Activated CD4-positive, alpha-beta T cell treated with anti-CD3 and anti-CD28 coated beads, Interleukin-10, Interleukin-2, amounts not matched to agents 100 ng/mL and 50 ng/mL, durations not matched to agents 16 hours and 8 hours (primary cell): Measurements from ENCODE around the gene SLC7A9.
"Not testable (repeated sequence)": the region's sequence is repeated elsewhere in the genome, so short reads cannot be mapped to it uniquely, and the experiment has no call there.

Source experiments
- DNase-seq: peaks from one replicate; pipeline ENCODE4 v3.0.0-alpha.2; 2020

Gene SLC7A9

DNA sequence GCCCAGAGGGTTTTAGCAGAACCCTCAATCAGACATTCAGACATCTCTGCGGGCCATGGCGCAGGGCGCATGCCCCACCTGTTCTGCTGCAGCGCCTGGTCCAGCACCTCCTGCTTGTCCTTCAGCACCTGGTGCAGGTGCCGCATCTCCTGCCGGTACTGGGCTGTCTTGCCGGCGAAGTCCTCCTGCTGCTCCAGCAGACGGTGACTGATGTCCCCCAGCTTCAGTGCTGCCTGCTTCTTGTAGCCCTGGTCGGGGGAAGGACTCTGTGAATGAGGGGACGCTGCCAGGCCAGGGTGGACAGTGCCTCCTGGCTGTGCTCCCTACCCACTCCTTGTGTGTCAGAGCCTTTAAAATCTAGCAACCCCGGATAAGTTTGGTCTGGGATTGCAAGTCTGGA is 12.2 kb upstream of the SLC7A9 start:
- DNase-seq, result no peak

DNA sequence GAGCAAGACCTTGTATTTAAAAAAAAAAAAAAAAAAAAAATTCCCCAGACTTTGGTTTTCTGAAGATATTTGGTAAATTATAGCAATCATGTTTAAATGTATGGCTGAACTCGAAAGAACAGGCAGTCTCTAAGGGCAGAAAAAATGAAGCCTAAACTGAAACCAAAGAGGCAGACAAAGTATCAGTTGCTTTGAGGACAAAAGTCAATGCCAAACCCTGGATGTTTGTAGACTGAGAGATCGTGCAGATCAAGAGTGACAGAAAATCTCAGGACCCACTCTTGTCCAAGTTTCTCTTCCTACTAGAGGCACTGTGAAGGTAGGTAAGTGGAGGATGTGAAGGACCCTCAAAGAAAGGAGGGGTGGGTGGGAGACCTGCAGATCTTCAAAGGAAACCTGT is 11.1 kb upstream of the SLC7A9 start:
- no peak for DNase-seq

DNA sequence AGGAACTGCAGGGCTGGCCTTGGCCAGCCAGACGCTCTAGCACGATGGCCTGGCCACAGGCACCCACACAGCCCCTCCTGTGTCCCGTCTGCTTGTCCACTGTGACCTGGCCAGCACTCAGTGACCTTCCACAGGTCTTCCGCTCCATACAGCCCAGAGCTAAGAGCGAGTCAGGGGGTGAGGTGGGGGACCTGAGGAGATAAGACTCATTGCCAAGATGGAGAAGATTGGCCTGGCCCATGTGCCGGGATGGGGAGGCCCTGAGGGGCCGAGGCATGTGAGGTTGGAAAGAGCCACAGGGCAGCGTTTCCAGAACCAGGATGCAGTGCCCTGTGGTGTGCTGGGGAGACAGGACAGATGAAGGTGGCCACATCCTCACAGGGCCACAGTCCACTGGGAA is 10.2 kb upstream of the SLC7A9 start:
- DNase-seq, result no peak

DNA sequence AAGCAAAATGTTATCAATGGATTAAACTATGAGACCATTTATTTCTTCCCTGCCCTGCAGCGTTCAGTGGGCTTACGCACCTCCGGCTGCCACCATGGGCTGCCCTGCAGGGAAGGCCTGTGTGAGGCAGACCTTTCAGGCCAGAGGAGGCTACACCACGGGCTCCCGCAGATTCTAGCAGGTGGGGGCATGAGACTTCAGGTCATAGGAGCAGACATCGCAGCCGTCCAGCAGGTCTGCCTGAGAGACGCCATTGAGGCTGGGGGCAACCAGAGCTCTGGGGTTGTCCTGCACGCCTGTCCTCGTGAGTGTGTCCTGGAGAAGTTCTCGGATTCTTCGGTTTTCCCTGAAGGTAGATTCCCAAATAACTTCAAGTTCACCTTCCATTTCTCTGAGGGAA is 9.4 kb upstream of the SLC7A9 start:
- no peak for DNase-seq

DNA sequence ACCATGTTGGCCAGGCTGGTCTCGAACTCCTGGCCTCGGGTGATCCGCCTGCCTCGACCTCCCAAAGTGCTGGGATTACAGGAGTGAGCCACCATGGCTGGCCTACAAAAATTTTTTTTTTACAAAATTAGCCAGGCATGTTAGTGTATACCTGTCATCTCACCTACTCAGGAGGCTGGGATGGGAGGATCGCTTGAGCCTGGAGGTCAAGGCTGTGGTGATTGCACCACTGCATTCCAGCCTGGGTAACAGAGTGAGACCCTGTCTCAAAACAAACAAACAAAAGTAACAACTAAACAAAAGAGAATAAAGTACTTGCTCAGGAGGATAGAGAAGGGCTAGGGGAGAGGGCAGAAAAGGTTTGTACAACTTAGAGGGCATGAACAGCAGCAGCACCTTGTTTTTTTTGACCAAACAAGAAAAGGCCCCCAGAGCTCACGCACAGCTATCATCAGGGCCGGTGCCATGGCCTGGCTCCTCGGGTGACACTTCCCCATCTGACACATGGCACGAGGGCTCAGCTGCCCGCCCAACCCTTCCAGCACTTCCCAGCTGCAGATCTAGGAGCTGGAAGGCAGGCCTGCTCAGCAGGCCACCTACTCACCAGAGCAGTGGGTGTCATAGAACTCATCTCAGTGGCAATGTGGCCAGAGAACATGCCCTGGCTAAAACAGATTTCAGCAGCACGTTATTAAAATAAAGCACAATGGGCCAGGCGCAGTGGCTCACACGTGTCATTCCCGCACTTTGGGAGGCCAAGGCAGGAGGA is 8.6 kb upstream of the SLC7A9 start:
- DNase-seq, result no peak

DNA sequence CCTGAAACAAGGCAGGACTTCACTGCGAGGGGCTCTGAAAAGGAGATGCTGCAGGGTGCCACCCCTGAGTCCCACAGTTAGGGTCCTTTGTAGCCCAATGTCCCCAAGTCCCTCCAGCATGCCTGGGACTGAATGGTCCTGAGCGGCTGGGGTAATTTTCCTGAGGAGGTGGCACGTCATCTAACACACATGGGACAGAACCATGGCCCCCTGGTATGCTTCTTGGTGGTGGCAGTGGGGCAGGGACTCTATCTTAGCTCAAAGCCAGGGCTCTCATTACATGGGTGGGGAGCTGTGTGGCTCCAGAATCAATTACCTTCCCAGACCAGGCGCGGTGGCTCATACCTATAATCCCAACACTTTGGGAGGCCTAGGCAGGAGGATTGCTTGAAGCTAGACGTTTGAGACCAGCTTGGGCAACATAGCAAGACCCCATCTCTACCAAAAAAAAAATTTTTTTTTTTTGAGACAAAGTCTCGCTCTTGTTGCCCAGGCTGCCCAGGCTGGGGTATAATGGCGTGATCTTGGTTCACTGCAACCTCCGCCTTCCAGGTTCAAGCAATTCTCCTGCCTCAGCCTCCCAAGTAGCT is 7.9 kb upstream of the SLC7A9 start:
- no peak for DNase-seq

DNA sequence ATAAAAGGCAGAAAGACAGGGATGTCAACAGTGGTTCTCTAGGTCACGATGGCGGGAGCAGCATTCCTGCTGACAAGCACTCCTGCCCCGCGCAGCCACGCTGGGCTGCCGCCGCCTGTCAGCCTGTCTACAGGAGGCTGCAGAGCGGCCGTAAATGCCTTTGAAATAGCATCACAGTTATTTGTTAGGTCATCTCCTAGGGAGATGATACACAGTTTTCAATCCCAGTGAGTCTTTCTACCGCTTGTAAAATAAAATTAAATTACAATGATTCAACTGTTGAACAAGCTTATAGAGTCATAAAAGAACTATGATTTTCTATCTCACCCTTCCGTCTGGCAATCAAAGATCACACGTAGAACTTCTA is 7.3 kb upstream of the SLC7A9 start:
- DNase-seq, result no peak

DNA sequence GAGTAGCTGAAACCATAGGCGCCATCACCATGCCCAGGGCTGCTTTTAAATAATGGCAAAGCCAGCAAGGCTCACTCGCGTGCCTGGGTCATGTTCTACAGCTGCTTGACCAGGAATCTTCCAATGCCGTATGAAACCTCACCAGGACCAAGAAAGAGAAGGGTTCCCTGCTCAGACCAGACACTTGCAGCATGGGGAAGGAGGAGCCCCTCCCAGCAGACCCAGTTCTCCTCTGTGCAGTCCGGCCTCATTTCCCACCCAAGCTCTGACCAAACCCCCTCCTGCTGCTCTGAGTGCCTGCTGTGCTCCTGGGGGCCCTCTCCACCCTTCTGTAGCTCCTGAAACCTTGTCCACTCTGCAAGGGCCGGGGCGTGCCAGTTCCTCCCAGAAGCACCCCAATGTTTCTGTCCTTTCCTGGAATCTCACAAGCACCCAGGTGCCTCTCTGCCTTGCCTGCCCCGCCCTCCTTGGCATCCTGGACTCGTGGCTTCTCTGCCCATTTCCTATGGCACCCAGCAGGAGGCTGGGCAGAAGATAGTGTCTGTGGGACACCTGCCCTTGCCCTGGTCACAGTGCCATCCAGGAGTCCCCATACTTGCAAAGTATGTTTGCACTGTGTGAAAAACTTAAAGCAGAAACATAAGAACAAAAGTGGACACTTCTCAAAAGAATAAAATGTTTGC is 6.8 kb upstream of the SLC7A9 start:
- no peak for DNase-seq

DNA sequence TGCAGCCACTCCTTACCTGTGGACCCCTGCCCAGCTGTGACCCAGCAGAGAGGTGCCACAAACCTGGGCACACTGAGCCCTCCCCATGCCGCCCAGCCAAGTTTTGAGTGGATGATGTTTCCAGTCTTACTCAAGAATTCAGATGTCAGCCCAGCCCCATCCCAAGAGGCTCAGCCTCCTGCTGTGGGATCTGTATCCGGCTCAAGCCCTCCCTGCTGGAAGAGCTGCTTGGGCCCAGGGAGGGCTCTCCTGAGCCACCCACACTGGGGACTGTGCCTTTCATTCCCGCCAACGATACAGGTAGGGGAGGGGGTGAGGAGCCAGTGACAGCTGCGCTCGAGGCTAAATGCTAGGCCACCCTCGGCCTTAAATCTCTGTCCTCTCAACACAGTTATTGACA is 5.9 kb upstream of the SLC7A9 start:
- no peak for DNase-seq

DNA sequence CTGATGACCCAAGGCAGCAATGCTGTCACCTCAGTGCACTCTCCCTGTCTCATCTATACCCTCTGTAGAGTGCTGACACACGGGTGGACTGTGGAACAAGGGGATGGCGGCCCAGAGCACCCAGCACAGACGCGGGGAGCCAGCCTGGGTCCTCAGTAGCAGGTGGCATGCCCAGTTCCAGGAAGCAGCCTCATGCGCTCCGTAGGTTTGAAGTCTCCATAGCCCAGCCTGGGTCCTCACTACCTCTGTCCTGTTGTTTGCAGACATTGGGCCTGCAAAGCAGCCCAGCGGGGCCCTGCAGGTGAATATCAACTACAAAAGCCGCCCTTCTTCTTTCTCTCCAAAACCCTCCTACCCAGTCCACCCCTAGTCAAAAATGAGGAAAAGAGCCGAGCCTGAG is 5.0 kb upstream of the SLC7A9 start:
- DNase-seq, result no peak

DNA sequence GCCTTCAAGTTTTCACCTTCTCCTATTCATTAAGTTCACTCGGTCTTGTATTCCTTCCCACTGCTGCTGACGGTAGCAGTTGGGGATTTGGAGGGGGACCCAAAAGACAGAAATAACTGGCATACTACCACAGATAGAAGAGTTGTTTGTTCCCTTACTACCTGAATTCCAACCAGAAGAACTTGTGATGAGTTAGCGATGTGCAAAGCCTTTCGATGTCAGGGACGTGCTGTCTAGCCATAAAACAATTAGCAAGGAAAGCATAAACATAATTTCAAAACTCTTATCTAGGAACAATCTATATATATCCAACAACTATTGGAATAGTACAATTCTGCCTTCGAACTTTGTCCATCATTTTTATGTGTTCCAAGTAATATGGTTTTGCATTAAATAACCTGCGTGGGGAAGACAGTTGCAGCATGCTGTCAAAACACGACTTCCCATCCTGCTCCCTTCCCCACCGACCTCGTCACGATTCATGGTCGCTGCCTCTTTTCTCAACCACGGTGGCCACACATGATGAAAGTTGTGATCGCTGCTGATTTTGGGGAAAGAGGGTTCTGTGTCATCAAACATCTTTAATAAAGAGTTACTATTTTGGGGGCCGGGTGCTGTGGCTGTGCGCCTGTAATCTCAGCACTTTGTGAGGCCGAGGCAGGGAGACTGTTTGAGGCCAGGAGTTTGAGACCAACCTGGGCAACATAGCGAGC is 3.8 kb upstream of the SLC7A9 start:
- DNase-seq, result peak; percentile 5

DNA sequence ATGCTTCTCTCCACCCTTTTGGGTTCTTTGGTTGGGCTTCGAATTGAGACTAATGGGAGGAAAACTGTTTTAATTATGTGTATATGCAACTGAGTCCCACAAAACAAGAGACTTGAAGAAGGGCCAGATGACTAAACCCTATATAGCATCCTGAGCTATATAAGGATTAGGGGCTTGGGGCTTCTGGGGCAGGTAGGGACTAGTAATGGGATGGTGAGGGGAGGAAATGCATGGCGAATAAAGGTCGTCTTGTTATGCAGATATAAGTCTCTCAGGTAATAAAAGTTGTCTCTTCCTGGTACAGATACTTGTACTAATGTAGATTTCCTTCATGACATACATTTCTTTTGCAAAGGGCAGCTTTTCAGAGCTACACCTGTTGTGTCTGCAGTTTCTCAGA is 2.8 kb upstream of the SLC7A9 start:
- no peak for DNase-seq

DNA sequence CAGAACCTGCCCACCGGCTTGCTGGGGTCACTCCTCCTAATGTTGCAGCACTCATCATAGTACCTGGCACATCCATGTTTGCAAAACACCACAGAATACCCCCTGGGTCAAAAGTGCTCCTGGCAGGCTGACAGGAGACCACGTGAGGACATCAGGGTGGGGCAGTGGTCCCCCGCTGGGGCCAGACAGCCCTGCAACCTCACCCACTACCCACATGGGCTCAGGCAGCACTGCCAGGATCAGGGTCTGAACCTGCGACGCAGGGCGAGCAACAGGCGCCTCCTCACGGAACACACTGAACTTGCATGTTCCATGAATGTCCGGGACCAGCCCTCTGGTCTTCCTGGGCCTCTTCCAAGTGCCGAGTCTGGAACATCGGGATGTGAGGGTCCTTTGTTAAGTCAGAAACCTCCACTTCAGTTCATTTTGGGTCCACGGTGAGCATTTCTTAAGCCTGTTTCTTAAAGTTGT is 1.4 kb upstream of the SLC7A9 start:
- DNase-seq, result no peak

DNA sequence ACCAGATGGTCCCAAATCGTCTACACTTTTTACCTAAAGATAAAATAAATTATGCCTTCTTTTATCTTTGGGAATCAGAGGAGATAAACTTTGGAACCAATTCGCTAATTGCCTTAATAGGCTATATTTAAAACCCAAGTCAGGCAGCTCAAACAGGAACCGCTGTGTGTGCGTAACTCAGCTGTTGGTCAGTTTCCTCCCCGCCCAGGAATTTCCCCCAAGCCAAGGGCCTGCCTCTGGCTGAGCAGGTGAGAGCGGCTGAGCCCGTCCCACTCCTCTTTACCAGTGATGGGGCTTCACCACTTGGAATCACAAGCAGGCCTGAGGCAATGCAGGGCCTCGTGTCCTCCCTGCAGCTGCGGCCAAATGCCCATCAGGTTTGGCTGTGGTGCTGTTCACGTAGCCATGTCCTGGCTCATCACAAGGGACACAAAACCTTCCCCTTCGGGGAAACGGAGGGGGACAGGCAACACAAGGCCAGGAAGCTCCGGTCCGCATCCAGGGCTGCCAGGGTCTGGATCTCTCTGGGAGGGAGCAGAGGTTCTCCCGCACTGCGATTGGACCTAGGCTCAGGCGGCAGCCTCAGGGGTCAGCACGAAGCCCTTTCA is 503 bp upstream of the SLC7A9 start:
- DNase-seq, result no peak

DNA sequence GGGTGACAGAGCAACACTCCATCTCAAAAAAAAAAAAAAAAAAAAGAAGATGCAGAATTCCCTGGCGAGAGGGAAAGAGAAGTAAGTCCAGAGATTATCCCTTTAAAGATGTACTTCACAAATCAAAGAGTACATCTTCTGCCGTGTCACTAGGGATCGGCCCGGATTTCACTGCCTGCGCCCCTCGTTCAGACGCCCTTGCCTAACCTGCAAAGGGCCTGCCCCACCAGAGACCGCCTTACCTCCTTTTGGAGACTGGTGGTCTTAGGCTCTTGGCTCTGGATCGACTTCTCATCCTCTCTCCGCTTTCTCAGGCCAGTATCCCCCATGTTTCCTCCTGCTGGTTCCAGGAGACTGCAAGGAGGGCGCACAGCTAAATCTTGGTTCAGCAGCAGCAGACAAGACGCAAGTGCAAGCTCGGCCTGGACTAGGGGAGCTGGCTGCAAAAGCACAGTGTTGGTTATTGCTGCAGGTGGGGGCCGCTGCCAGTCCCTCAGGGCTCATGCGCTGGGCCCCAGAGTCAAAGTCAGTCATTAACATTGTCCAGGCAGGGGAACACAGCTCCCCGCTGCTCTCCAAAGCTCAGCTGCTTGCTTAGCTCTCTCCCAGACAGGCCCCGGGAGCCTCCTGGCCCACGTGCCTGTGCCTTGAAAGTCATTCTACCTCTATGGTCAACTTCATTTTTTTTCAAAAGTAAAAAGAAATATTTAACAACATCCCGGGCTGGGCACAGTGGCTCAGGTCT is 1.2 kb downstream of the SLC7A9 start:
- DNase-seq, result no peak

DNA sequence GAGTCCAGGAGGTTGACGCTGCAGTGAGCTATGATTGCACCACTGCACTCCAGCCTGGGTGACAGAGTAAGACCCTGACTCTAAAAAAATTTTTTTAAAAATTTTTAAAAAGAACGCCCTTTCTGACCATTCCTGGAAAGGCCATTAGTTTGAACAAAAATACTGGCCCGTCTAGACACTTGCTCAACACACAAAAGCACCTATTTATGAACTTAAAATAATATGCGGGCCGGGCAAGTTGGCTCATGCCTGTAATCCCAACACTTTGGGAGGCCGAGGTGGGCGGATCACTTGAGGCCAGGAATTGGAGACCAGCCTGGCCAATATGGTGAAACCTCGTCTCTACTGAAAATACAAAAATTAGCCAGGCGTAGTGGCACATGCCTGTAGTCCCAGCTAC is 2.1 kb downstream of the SLC7A9 start:
- not testable (repeated sequence) for DNase-seq

DNA sequence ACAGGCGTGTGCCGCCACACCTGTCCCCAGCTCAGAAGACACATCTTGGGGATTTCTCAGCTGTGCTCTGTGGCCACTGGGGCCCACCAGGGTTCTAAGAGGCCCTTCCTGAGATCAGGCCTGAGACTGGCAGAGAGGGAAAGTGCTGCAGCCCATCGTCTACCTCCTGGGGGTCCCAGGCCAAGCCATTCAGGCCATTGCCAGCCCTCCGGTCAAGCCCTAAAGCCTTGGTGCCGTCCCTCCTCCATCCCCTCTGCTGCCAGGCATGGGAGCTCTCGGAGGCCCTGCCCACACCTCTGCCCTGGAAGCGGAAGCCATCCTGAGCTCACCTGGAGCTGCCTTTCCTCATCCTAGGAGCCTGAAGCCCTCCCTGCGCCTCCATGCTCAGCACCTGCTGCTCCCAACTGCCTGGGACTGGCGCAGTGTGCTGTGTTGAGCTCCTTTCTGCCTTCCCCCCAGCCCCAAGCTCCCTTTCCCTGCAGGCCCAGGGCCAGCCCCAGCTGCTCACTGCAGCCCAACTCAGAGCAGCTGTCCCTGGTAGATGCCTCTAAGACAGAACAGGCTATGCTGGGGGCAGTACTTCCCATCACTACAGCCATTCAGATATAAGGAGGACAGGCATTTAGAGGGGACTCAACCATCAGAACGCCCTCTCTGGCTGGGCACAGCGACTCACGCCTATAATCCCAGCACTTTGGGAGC is 2.9 kb downstream of the SLC7A9 start:
- no peak for DNase-seq

DNA sequence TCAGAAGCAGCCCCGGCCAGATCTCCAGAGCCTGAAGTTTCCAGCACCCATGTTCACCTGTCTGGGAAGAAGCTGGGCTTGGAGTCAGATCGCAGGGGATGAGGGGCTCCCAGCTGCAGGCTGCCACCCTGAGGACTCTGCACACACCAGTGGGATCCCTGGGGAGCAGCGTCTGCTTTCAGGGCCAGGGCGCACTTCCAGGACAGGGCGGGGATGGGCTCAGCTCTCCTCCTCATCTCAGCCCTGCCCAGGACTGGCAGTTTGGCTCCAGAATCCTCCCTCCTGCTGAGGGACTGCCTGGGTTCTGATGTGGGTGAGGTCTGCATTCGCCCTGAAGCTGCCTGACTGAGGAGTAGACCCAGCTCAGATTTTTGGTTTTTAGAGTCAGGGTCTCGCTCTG is 3.5 kb downstream of the SLC7A9 start:
- no peak for DNase-seq

DNA sequence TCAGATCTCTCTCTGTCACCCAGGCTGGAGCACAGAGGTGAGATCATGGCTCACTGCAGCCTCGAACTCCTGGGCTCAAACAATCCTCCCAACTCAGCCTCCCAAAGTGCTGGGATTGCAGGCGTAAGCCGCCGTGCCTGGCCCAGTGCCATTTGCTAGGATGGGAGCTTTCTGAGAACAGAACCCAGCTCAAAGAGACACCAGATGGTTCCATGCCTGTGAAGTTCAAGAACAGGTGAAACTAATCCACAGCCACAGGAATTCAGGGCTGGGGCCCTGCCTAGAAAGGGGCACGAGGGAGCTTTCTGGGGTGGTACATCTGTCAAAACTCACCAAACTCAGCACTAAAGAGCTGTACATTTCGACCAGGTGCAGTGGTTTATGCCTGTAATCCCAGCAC is 4.2 kb downstream of the SLC7A9 start:
- no peak for DNase-seq

DNA sequence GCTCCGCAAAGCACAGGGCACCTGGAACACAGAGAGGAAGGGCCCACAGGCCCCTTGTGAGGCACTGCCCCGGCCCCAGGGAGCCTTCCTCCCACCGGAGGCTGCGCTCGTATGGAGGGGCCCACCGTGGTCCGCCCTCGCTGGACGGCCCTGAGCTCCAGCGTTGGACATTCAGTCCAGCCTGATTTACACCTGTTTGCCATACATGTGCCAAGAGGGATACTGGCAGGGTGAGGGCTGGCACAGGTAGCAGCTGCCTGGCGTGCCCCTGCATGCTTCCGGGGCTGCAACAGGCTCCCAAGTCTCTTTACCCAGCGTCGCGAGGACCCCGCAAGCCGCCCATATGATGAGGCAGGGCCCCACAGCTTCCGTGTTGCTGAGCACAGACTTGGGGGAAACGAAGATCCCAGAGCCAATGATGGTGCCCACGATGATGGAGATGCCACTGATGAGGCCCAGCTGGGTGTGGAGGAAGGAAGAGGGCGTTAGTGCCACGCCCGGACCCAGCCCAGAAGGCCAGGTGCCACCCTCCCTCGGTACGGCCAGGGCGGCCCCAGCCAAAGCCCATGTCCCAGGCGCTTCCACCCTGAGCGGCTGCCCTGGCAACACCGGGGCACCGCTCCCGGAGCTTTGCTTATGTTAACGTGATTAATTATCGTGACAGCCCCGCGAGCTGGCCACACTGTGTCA is 5.1 kb downstream of the SLC7A9 start:
- no peak for DNase-seq

DNA sequence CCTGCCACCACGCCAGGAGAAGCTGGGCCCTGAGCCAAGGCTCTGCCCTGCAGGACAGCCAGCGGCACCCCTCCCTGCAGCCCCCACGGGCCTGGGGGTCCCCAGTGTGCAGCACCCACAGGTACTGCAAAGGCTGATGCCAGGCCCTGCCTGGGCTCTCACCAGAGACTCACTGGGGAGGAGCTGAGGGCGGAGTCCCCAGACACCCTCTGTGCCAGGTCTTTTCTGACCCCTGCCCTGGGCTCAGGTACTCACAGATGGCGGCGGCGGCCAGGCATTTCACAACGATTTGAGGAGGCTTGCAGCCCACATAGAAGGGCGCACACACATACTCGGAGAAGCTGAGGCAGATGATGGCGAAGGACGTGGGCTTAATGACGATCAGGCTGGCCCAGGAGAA is 5.7 kb downstream of the SLC7A9 start:
- DNase-seq, result no peak
